Mucosa of rectum (tissue), 2 donors: ENCODE data around the gene BSND.

Experiments
- H3K27ac ChIP-seq, 2 donors: one replicate each; pipeline ENCODE4 v1.7.0; 2013; ENCODE audit warnings: inconsistent platforms in 2 of 2, low read depth in 2 of 2, low read length in 2 of 2
- H3K27me3 ChIP-seq, 2 donors: one replicate each; pipeline ENCODE4 v1.7.0; 2013; ENCODE audit warnings: low read length in 2 of 2; ENCODE audit not compliant: control insufficient read depth in 2 of 2, insufficient read depth in 2 of 2
- H3K36me3 ChIP-seq, 2 donors: one replicate each; pipeline ENCODE4 v1.7.0; 2013; ENCODE audit warnings: low read length in 2 of 2; ENCODE audit not compliant: control insufficient read depth in 2 of 2, insufficient read depth in 2 of 2
- H3K4me1 ChIP-seq, 2 donors: one replicate each; pipeline ENCODE4 v1.7.0; 2013; ENCODE audit warnings: low read length in 2 of 2, mild to moderate bottlenecking in 1 of 2; ENCODE audit not compliant: control insufficient read depth in 2 of 2, insufficient read depth in 2 of 2
- H3K4me3 ChIP-seq, 2 donors: one replicate each; pipeline ENCODE4 v1.7.0; 2013; ENCODE audit warnings: low read length in 2 of 2
- H3K9ac ChIP-seq, 2 donors: one replicate each; pipeline ENCODE4 v1.7.0; 2013; ENCODE audit warnings: low read length in 2 of 2, low read depth in 1 of 2, mild to moderate bottlenecking in 1 of 2
- H3K9me3 ChIP-seq, 2 donors: one replicate each; pipeline ENCODE4 v1.7.0; 2013; ENCODE audit warnings: low read length in 2 of 2; ENCODE audit not compliant: control insufficient read depth in 2 of 2
- donor health status: healthy.
- donor health status: Normal muscosa, but diverticular disease.

BSND gene

GRCh38 chr1:55000110-55001085 is 1.7 kb downstream of the BSND start:
- H3K9me3 ChIP-seq: no peaks in the 10 kb centered on the region
- no peak overlapping the region for H3K9ac ChIP-seq
- H3K36me3 ChIP-seq: no peaks in the 10 kb centered on the region
- no peak overlapping the region for H3K4me3 ChIP-seq
- H3K4me1 ChIP-seq: no peaks in the 10 kb centered on the region
- peaks cover 10 to 15% of the 10 kb centered on the region in 2 donors for H3K27me3 ChIP-seq
- H3K27ac ChIP-seq: no peak overlapping the region

- no peak overlapping the region for H3K9ac ChIP-seq
- H3K4me1 ChIP-seq: no peaks in the 10 kb centered on the region
- H3K27me3 ChIP-seq: peaks cover 10 to 15% of the 10 kb centered on the region in 2 donors
- H3K9me3 ChIP-seq: no peaks in the 10 kb centered on the region
- no peaks in the 10 kb centered on the region for H3K36me3 ChIP-seq
- H3K4me3 ChIP-seq: no peak overlapping the region
- H3K27ac ChIP-seq: no peak overlapping the region
Measured at GRCh38 chr1:55001311-55001710, 2.6 kb downstream of the BSND start.

- Histone ChIP-seq H3K9me3 (no peaks in the 10 kb centered on the region), H3K27ac (no peak overlapping the region), H3K9ac (no peak overlapping the region), H3K36me3 (no peaks in the 10 kb centered on the region), H3K4me3 (no peak overlapping the region), H3K27me3 (peaks cover 2 to 5% of the 10 kb centered on the region in 2 donors), H3K4me1 (no peaks in the 10 kb centered on the region)
Measured at GRCh38 chr1:55002686-55003085, 4.0 kb downstream of the BSND start.

- no peaks in the 10 kb centered on the region for H3K27me3 ChIP-seq
- H3K27ac ChIP-seq: no peak overlapping the region
Measured at GRCh38 chr1:55005351-55006140, 6.8 kb downstream of the BSND start.

GRCh38 chr1:55006931-55007330 is 8.2 kb downstream of the BSND start:
- Histone ChIP-seq H3K4me1 (no peaks in the 10 kb centered on the region), H3K9ac (no peak overlapping the region), H3K4me3 (no peak overlapping the region), H3K36me3 (no peaks in the 10 kb centered on the region), H3K27me3 (no peaks in the 10 kb centered on the region), H3K9me3 (no peaks in the 10 kb centered on the region), H3K27ac (no peak overlapping the region)

More at GRCh38 chr1:55005351-55006140, 6.8 kb downstream of the BSND start:
- Histone ChIP-seq H3K4me1 (no peaks in the 10 kb centered on the region), H3K36me3 (no peaks in the 10 kb centered on the region), H3K4me3 (no peak overlapping the region), H3K9ac (no peak overlapping the region), H3K9me3 (no peaks in the 10 kb centered on the region)

GRCh38 chr1:55007625-55008024 is 8.9 kb downstream of the BSND start:
- Histone ChIP-seq H3K27ac (no peak overlapping the region), H3K9ac (no peak overlapping the region), H3K36me3 (no peaks in the 10 kb centered on the region), H3K9me3 (no peaks in the 10 kb centered on the region), H3K27me3 (no peaks in the 10 kb centered on the region), H3K4me1 (no peaks in the 10 kb centered on the region), H3K4me3 (no peak overlapping the region)

- Histone ChIP-seq H3K4me1 (no peaks in the 10 kb centered on the region), H3K9me3 (no peaks in the 10 kb centered on the region), H3K27me3 (no peaks in the 10 kb centered on the region), H3K27ac (no peak overlapping the region), H3K9ac (no peak overlapping the region), H3K36me3 (no peaks in the 10 kb centered on the region), H3K4me3 (no peak overlapping the region)
Measured at GRCh38 chr1:55010194-55010886, 11.6 kb downstream of the BSND start.

- no peak overlapping the region for H3K27ac ChIP-seq
- no peaks in the 10 kb centered on the region for H3K9me3 ChIP-seq
- H3K4me3 ChIP-seq: no peak overlapping the region
- no peaks in the 10 kb centered on the region for H3K36me3 ChIP-seq
- peaks cover 0 to under 1% of the 10 kb centered on the region in 2 donors for H3K27me3 ChIP-seq
- no peaks in the 10 kb centered on the region for H3K4me1 ChIP-seq
- H3K9ac ChIP-seq: no peak overlapping the region
Measured at GRCh38 chr1:55010887-55011217, 12.1 kb downstream of the BSND start.

GRCh38 chr1:55012661-55013060 is 13.9 kb downstream of the BSND start:
- no peaks in the 10 kb centered on the region for H3K36me3 ChIP-seq
- H3K4me1 ChIP-seq: no peaks in the 10 kb centered on the region
- peaks cover 0 to 2% of the 10 kb centered on the region in 2 donors for H3K27me3 ChIP-seq
- no peak overlapping the region for H3K9ac ChIP-seq
- no peak overlapping the region for H3K4me3 ChIP-seq
- H3K27ac ChIP-seq: no peak overlapping the region
- no peaks in the 10 kb centered on the region for H3K9me3 ChIP-seq

GRCh38 chr1:55015123-55015522 is 16.4 kb downstream of the BSND start:
- no peaks in the 10 kb centered on the region for H3K9me3 ChIP-seq
- no peak overlapping the region for H3K9ac ChIP-seq
- no peaks in the 10 kb centered on the region for H3K36me3 ChIP-seq
- H3K27me3 ChIP-seq: peaks cover 0 to 2% of the 10 kb centered on the region in 2 donors
- H3K4me1 ChIP-seq: no peaks in the 10 kb centered on the region
- no peak overlapping the region for H3K4me3 ChIP-seq
- no peak overlapping the region for H3K27ac ChIP-seq
